GM19035 (cell line): ENCODE measurements around the gene MKX.
"Not testable (repeated sequence)": the region's sequence is repeated elsewhere in the genome, so short reads cannot be mapped to it uniquely, and the experiment has no call there.

Source experiments
- ATAC-seq: cut with Tn5 transposase; IDR thresholded peaks from one replicate; pipeline ENCODE4 v1.9.1; 2021; ENCODE audit not compliant: unreplicated experiment

Gene MKX

GRCh38 chr10:27695088-27695487 is 50.5 kb downstream of the MKX start:
- ATAC-seq: no peak

DNA sequence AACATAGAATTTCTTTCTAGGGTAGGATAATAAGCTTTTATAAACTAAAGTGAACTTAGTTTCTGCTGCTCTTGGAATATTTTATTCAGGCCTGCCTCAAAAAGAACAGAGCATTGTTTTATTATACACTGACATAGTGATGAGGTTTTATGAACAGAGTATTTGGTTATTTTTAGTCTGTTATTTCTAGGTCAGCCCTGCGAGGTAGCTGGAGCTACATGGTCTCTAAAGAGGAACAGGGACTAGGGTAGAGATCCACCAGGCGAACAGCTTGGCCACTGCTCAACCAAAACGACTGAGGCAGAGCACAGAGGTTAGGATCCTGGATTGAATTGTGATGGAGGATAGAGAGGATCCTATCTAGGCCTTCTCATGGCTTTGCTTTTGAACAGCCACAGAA is 53.0 kb downstream of the MKX start:
- ATAC-seq: no peak

- ATAC-seq: no peak
These were observed 56.6 kb downstream of the MKX start for GRCh38 chr10:27688991-27689390.

DNA sequence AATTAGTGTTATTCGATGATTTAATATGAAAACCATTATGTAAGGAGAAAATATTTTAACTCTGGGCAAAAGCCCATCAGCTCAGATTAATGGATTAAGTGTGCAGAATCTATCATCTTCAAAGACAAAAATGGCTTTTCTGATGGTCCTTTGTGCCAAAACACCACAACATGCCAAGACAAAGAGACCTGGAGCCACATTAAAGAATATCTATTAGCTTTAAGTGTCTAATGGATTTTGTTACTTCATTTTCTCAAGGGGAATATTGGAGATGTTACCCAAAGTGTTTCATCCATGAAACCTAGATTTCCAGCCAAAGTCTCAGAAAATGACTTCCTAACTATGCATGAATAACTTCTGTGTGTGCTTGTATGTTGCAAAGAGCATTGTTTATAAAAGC is 57.3 kb downstream of the MKX start:
- ATAC-seq: no peak

- no peak for ATAC-seq
These were observed 57.9 kb downstream of the MKX start for GRCh38 chr10:27687743-27688142.

DNA sequence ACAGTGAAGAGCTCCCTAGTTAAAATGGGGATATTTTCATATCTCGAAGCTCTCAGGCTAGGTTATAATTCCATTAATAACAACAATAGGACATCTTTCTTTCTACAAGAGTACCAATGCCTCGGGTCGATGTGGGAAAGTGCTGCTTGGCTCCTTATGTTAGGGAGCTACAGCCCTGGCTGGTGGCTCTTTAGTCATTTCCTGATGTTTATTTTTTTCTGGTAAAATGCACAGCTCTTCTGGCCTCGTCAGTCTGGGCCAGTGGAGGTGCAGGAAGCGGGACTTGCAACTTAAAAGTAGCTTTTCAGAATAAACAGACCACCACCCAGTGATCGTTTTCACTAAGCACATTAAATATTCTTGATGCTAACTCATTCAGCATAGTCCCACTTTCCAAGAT is 58.3 kb downstream of the MKX start:
- no peak for ATAC-seq

DNA sequence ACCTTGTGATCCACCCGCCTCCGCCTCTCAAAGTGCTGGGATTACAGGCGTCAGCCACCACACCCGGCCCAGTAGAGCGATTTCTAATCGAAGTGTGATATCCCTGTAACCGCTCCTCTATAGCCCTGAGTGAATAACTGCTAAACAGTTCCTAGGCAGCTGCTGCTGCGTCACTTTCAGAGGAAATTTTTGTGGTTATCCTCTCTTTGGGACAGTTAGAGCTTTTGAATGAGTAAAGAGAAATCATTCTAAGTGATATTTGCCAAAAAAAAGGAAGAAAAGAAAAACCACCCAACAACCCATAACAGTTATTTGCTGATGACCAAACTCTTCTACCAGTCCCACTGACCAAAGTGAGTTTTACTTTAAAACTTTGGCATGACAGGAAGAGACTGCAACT is 59.9 kb downstream of the MKX start:
- ATAC-seq: no peak

- no peak for ATAC-seq
These were observed 62.4 kb downstream of the MKX start for GRCh38 chr10:27683226-27683625.

DNA sequence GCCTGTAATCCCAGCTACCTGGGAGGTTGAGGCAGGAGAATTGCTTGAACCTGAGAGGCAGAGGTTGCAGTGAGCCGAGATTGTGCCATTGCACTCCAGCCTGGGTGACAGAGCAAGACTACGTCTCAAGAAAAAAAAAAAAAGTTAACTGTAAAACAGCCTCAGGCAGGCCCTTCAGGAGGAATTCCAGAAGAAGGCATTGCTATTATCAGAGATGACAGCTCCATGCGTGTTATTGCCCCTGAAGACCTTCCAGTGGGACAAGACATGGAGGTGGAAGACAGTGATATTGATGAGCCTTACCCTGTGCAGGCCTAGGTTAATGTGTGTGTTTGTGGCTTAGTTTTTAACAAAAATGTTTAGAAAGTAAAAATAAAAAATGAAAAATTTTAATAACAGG is 63.8 kb downstream of the MKX start:
- not testable (repeated sequence) for ATAC-seq

DNA sequence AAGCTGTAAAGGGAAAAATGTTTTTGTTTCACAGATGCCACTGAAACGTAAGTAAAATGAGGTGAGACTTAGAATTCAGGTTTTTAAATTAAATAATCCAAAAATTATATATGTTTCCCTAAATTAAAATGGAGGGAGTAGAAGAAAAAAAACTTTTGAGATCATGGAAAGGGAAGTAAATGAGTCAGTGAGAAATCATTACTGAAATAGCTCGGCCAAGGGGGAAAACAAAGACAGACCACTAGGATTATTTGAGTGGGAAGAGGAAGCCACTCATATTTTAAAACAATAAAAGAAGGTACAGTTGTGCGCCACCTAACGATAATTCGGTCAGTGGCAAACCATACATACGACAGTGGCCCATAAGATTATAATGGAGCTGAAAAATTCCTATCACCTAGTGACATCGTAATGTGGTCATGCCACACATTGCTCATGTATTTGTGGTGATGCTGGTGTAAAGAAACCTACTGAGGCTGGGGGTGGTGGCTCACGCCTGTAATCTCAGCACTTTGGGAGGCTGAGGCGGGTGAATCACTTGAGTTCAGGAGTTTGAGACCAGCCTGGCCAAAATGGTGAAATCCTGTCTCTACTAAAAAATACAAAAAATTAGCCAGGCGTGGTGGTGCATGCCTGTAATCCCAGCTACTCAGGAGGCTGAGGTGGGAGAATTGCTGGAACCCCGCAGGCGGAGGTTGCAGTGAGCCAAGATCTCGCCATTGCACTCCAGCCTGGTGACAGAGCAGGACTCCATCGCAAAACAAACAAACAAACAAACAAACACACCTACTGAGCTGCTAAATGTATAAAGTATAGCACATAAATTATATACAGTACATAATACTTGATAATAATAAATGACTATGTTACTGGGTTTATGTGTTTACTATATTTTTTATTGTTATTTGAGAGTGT is 64.7 kb downstream of the MKX start:
- ATAC-seq: no peak

DNA sequence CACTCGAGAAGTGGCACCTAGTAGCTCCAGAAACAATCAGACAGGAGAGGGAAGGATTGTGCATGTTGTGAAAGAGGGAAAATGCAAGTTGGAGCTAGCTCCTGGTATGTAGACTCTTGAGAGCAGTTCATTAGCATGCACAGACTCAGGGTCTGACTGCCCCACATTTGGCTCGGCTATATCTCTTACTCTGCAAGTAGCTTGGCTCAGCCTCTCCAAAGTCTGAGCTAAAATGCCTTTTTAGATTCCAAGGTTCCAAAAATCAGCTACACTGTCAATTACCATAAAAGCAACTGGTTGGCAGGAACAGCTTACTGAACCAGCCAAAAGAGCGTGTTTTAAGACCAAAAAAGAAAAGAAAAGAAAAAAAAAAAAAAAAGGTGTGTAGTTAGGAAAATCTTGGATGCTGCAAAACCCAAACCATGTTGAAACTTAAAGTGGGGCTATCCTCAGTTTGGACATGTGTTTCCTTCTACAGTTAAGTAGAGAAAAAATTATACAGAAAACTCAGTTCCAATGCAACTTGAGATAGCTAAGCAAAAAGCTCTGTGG is 65.5 kb downstream of the MKX start:
- ATAC-seq: no peak

DNA sequence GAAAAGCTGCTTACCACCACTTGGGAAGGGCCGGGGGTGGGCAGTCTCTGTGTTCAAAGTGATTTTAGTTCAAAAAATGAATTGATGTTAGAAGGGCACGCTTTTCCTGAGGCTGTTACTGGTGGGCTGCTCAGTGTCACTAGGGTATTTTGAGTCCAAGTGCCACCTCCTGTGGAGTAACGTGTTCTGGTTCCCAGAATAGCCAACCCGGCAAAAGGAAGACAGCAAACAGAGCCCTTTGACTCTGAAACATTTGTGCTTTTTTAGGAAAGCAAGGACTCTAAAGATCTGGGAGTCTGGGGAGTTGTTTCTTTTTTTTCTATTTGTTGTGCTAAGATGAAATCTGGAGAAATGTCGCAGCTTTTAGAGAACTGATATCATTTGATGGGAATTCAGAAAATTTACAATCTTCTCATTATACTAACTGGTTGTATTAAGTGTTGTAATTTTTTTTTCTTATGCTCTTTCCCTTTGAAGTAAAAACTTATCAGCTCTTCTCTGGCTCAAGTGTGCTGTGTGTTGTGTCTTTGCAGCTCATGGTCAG is 66.2 kb downstream of the MKX start:
- no peak for ATAC-seq

DNA sequence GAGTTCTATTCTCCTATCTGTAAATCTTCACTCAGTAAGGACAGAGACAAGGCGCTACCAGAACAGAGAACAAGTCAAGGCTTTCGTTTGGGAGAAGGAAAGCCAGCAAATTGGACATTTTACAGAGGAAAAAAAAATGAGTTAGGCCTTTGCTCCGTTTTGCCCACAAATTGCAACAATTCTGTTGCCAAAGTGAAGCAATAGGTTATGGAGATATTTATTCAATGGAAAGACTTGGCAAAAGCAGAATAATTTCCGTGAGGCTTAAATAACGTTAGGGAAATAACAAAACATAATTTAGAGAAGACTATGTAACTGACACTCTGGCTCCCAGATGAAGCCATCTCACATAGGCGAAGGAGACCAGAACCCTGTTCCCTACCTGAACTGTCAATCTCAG is 67.5 kb downstream of the MKX start:
- ATAC-seq: no peak

- ATAC-seq: no peak
These were observed 72.6 kb downstream of the MKX start for GRCh38 chr10:27673065-27673464.

DNA sequence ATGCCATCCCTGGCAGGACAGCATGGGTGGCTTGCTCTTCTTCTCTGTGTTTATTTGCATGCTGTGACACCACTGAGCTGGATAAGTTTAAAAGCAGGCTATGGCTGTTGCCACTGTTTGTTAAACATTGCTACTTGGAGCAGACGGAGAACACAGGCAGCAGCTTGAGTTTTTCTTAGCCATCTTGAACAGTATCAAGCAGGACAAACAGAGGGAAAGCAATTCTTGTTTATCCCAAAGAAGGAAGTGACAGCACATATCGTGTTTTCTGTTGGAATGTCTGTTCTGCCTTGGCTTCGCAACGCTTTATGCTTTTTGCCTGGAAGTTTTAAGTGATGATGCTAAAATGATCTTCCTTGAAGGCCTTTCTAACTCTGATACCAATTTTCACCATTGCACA is 73.8 kb downstream of the MKX start:
- ATAC-seq: no peak

DNA sequence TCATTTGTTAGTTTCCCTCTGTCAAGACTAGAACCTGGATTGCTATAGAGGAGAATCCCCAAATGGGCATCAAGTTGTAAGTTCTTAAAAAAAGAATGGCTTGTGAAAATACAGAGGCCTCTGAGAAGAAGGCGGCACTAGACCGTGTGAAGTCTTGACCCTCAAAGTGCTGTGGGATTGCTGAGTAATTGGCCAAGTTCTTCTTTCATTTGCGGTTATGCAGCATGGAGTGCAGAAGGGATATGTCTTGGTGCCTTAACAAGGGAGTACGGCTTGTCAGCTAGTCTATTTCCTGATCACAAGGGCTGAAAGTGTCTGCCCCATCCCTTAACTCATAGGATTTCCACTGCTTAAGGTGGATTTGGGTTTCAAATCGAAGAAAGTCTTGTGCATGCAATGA is 81.2 kb downstream of the MKX start:
- no peak for ATAC-seq

GRCh38 chr10:27663621-27664020 is 82.0 kb downstream of the MKX start:
- no peak for ATAC-seq

DNA sequence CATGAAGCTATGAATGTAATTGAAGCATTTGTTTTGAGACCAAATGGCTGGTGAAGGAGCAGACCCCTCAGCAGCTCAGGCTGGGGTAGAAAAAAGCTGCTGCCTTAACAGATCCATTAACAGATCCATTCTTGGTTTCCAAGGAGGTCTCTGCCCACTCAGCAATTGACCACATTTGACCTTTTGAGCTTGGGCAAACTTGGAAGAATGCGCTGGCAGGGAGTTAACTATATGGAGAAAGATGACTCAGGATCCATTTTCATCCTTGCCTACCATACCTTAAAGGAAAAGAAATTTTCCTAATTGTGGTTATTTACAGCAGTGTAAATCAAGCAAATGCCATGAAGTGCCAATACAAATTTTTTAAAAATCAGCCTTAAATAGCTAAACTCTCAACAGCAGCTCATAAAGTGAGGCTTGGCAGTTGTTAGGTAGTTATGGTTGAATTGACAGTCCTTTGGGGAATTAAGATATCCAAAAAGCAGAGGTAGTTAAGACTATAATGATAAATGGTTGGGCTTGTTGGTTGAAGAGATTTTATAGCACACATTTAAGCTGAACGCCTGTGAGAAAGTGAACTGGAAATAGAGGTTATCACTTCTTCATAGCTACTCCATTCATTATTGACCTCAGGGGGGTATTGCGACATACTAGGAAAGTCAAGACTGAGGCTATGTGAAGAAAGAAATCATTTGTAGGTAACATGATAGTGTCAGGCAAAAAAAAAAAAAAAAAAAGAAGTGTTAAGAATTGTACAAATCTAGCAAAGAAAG is 83.9 kb downstream of the MKX start:
- no peak for ATAC-seq

- no peak for ATAC-seq
These were observed 84.9 kb downstream of the MKX start for GRCh38 chr10:27660711-27661110.

- no peak for ATAC-seq
These were observed 85.4 kb downstream of the MKX start for GRCh38 chr10:27660268-27660667.

- ATAC-seq: no peak
These were observed 85.8 kb downstream of the MKX start for GRCh38 chr10:27659786-27660185.

DNA sequence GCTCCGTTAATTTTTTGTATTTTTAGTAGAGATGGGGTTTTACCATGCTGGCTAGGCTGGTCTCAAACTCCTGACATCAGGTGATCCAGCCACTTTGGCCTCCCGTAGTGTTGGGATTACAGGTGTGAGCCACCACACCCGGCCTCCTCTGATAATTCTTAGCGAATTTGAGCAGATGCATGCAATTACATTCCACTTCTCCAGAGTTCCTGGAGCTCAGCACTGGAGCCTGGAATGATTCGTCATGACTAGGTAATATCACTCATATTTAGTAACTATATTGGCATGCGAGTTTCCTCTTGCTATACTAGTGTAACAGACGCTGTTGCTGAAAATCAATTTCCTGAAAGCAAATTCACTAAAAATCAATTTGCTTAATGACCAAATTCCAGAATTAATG is 86.8 kb downstream of the MKX start:
- no peak for ATAC-seq
